T-cell (primary cell): ENCODE measurements around the gene RASA1. TPM values are rescaled to one million over a fixed set of nuclear protein-coding genes. Genes with fewer than 3 reads are reported as not detected.
A peak's percentile ranks its signal among the peaks of the same experiment; 100 is the strongest.

Experiments used
- ATAC-seq, 4 experiments: fragments of 200-7000 bp in 3 of 4; fragments of 150-1000 bp in 1 of 4; cut with Tn5 transposase; replicated peaks in 1 of 4; 1 replicate in 3 of 4; 2 replicates in 1 of 4; pipeline ENCODE4 v1.10.0; 2021; ENCODE audit warnings: moderate library complexity in 3 of 4, mild to moderate bottlenecking in 2 of 4, moderate number of reproducible peaks in 1 of 4
- CTCF ChIA-PET, 2 donors: fragments of 300-600 bp; sonication (Branson Sonifier 250); formaldehyde crosslinking; loops; one replicate each; lab custom pipeline; 2022; ENCODE audit warnings: antibody characterized with exemption in 2 of 2; lab: Charles Lee
- POLR2A ChIA-PET, 2 donors: fragments of 300-600 bp; sonication (Branson Sonifier 250); formaldehyde crosslinking; loops; one replicate each; lab custom pipeline; 2022; ENCODE audit warnings: antibody characterized with exemption in 2 of 2; lab: Charles Lee
- DNase-seq, 35 experiments: peaks; one replicate each; pipeline versions ENCODE4 v3.0.0 to v3.0.0-alpha.2; 2013 to 2023
- H3K27ac ChIP-seq: one replicate; pipeline ENCODE4 v1.5.1; 2013; ENCODE audit warnings: low read length
- H3K27me3 ChIP-seq, 2 experiments: replicated peaks in 1 of 2; 1 replicate in 1 of 2; 2 replicates in 1 of 2; pipeline versions ENCODE4 v1.6.1 to v1.7.0; 2013; ENCODE audit warnings: low read length in 1 of 2, mixed read lengths in 1 of 2; ENCODE audit not compliant: control insufficient read depth in 2 of 2, insufficient read depth in 2 of 2; ENCODE audit errors: extremely low read depth in 1 of 2
- H3K36me3 ChIP-seq, 2 donors: 1 replicate in 1 of 2; 2 replicates in 1 of 2; pipeline versions ENCODE4 v1.6.1 to v1.7.0; 2013; ENCODE audit warnings: low read length in 1 of 2; ENCODE audit not compliant: control insufficient read depth in 2 of 2, insufficient read depth in 1 of 2; ENCODE audit errors: extremely low read depth in 1 of 2
- H3K4me1 ChIP-seq, 2 experiments: 1 replicate in 1 of 2; 2 replicates in 1 of 2; pipeline versions ENCODE4 v1.6.1 to v1.7.0; 2013; ENCODE audit warnings: low read length in 2 of 2, mixed read lengths in 1 of 2; ENCODE audit not compliant: insufficient read depth in 2 of 2, control insufficient read depth in 1 of 2; ENCODE audit errors: extremely low read depth in 1 of 2
- H3K4me3 ChIP-seq, 2 donors: 1 replicate in 1 of 2; 2 replicates in 1 of 2; pipeline versions ENCODE4 v1.5.1 to v1.7.0; 2013; ENCODE audit warnings: mild to moderate bottlenecking in 2 of 2, low read length in 1 of 2, moderate library complexity in 1 of 2; ENCODE audit not compliant: control insufficient read depth in 1 of 2; ENCODE audit errors: extremely low read depth in 1 of 2
- H3K9me3 ChIP-seq: 2 replicates; pipeline ENCODE4 v1.7.0; 2013
- H3K27ac Mint-ChIP-seq, 2 donors: one replicate each; pipeline ENCODE4 v1.8.0; 2020 to 2021; ENCODE audit warnings: mild to moderate bottlenecking in 2 of 2, mixed read lengths in 2 of 2
- H3K27me3 Mint-ChIP-seq, 2 donors: one replicate each; pipeline ENCODE4 v1.8.0; 2021 to 2022; ENCODE audit warnings: mixed read lengths in 2 of 2
- H3K36me3 Mint-ChIP-seq: one replicate; pipeline ENCODE4 v1.8.0; 2021; ENCODE audit warnings: mixed read lengths
- H3K4me1 Mint-ChIP-seq, 3 donors: one replicate each; pipeline ENCODE4 v1.8.0; 2020 to 2022; ENCODE audit warnings: mixed read lengths in 3 of 3, mild to moderate bottlenecking in 1 of 3
- H3K4me3 Mint-ChIP-seq, 3 donors: one replicate each; pipeline ENCODE4 v1.8.0; 2020 to 2022; ENCODE audit warnings: mild to moderate bottlenecking in 3 of 3, mixed read lengths in 3 of 3, moderate library complexity in 3 of 3
- H3K9me3 Mint-ChIP-seq, 3 donors: one replicate each; pipeline ENCODE4 v1.8.0; 2020 to 2022; ENCODE audit warnings: mixed read lengths in 3 of 3
- WGBS: methylation state at CpG from one replicate; pipeline ENCODE4 v1.1.5; 2013; ENCODE audit warnings: missing lambda C conversion rate; ENCODE audit not compliant: insufficient coverage; 5-methylcytosine and 5-hydroxymethylcytosine counted together
- total RNA-seq, 35 experiments: library from RNA in 6 of 35; stranded (reverse) in 6 of 35; fragments of 120-200 nt in 1 of 35; gene quantifications; one replicate each; pipeline versions ENCODE4 v1.2.1 to v1.2.4 and lab custom pipeline; 2013 to 2026

The RASA1 gene
- total RNA-seq, 5 donors from 2014 or later (not counting 1 experiment from before 2014, with no cell fraction given): 23.9 to 32.5 (median 24.7) TPM

DNA sequence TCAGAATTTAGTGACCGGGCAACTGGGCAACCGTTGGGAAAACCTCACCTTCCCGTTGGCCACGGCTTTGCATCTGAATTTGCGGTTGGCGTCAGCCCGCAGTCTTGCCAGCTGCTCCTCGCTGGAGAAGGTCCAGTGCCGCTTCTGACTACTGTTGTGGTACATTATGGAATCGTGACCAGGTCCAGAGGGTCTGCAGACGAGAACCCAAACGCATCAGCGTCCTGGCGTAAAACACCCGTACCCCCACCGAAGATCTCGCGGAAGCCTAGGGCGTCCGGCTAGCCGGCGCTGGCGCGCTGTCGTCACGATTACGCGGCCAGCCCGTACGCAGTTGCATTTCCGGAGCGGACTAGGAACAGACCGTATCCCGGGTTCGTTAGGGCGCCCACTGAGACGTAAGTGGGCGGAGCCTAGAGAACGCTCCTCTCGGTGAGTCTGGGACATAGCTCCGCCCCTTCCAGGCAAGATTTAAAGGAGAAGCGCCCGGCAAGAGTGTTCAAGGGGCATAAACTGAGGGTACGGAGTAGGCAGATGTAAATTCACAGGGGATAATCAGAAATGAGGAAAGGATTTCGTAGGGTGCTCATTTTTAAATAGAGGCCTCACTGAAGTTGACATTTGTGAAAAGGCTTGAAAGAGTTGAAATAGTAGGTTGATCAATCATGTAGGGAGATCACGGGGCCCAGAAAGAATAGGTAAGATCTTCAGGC, 145.1 kb downstream of the RASA1 start, which contains the start of gene CCNH:
CCNH (minus strand) TSS at position 301 of the 713 bp plus-strand sequence; CDS start at position 165, 136 bp downstream.
- Mint-ChIP-seq H3K27me3 (no peaks in the 10 kb centered on the region), H3K27ac (peak within 1 kb of the TSS; percentile 93 to 94), H3K4me3 (peak within 1 kb of the TSS; percentile 88 to 93 (median 89)), H3K36me3 (peaks cover 25% of the 10 kb centered on the region), H3K4me1 (peaks cover 47 to 55% (median 49%) of the 10 kb centered on the region in 3 donors), H3K9me3 (no peaks in the 10 kb centered on the region)
- CTCF ChIA-PET: interaction anchor here in 1 of 2 donors (2.6 kb wide), 1 partner anchor 13 kb away, joined by 25 read pairs; no protein-coding TSS in a partner anchor
- POLR2A ChIA-PET: interaction anchor here (0.6 to 4.2 kb wide), 9 partner anchors 9 to 794 kb away, joined by 3 to 37 read pairs (median 4); no protein-coding TSS in a partner anchor
- WGBS: 2% methylated on average over 46 of the region's 46 CpGs
- ATAC-seq (peak; percentile 95 to 100 (median 98)), DNase-seq (peak; percentile 85 to 99 (median 97))
- peak within 1 kb of the TSS; percentile 97 for H3K27ac ChIP-seq
- peaks cover 0 to 21% of the 10 kb centered on the region in 2 donors for H3K36me3 ChIP-seq
- peaks cover 12 to 20% of the 10 kb centered on the region in 2 experiments for H3K4me1 ChIP-seq
- peak within 1 kb of the TSS; percentile 92 to 99 for H3K4me3 ChIP-seq
- H3K9me3 ChIP-seq: no peaks in the 10 kb centered on the region
- H3K27me3 ChIP-seq: no peaks in the 10 kb centered on the region

DNA sequence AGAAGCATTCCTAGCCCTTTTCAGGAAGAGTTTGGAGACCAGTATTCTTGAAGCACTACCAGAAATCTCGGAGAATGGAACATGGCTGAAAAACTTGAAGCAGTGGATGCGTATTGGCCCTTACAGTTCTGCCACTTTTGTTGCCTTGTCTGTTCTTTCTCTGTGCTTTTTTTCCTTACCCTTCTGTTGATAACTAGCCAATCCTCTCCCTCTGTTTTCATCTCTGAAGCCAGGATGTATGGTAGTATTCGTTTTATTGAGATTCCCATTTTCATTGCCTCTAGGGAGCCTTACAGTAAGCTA, 145.6 kb downstream of the RASA1 start:
- ATAC-seq: no peak
- no peaks in the 10 kb centered on the region for H3K9me3 ChIP-seq
- H3K27ac Mint-ChIP-seq: peak overlapping the region; percentile 93 to 94
- H3K4me1 ChIP-seq: peaks cover 9 to 20% of the 10 kb centered on the region in 2 experiments
- H3K4me1 Mint-ChIP-seq: peaks cover 43 to 50% (median 45%) of the 10 kb centered on the region in 3 donors
- 63% methylated on average over 2 of the region's 3 CpGs for WGBS
- CTCF ChIA-PET: interaction anchor here in 1 of 2 donors (2.6 kb wide), 1 partner anchor 13 kb away, joined by 25 read pairs; no protein-coding TSS in a partner anchor
- no peaks in the 10 kb centered on the region for H3K27me3 ChIP-seq
- no peaks in the 10 kb centered on the region for H3K27me3 Mint-ChIP-seq
- DNase-seq: peak in 2 of 35 experiments; percentile 2 to 3
- peak overlapping the region; percentile 92 to 99 for H3K4me3 ChIP-seq
- no peaks in the 10 kb centered on the region for H3K9me3 Mint-ChIP-seq
- H3K36me3 Mint-ChIP-seq: peaks cover 20% of the 10 kb centered on the region
- H3K27ac ChIP-seq: peak overlapping the region; percentile 97
- H3K36me3 ChIP-seq: peaks cover 0 to 16% of the 10 kb centered on the region in 2 donors
- H3K4me3 Mint-ChIP-seq: peak overlapping the region; percentile 88 to 93 (median 89)
- POLR2A ChIA-PET: interaction anchor here in 1 of 2 donors (0.6 to 4.2 kb wide), 6 partner anchors 8 to 794 kb away, joined by 3 to 37 read pairs (median 4); no protein-coding TSS in a partner anchor

DNA sequence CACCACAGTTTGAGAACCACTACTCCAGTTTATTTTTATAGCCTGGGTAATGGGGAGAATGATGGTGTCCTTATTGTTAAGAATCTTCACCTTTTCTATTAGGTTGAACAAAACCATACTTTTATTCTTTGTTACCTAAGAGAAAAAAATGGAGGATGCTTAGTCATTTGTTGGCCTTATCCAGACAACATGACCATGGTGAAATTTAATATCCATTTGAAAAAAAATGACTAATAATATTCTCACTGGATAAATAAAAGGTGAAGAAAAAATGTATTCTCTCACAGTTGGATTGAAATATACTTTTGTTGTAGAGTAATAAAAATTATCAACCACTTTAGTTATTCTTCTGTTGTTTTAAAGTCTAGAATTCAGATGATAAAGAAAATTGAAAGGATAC, 150.8 kb downstream of the RASA1 start:
- Mint-ChIP-seq H3K4me3 (no peak overlapping the region), H3K4me1 (peaks cover 3 to 5% (median 3%) of the 10 kb centered on the region in 3 donors)

DNA sequence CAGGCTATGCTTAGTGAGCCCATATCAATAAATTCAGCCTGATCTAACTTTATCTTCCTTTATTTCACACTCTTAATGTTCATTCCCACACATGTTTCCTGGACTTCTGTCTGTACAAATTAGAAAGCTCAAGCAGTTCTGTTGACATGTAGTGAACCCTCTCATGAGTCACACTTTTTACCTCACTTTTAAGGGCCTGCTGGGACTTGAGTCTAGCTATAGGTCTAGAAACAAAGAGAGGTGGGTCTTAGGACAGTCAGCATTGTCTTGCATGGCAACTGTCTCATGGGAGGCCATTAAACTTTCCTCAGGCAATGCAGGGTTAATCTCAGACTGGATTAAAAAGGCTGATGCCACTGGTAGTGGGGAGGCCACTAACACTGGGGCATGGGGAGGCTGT, 153.6 kb downstream of the RASA1 start:
- ATAC-seq (no peak), DNase-seq (no peak)
- CTCF ChIA-PET: no interaction called here
- H3K36me3 Mint-ChIP-seq: no peaks in the 10 kb centered on the region
- no peak overlapping the region for H3K27ac Mint-ChIP-seq
- no peak overlapping the region for H3K4me3 Mint-ChIP-seq
- no peaks in the 10 kb centered on the region for H3K27me3 ChIP-seq
- no peaks in the 10 kb centered on the region for H3K4me1 ChIP-seq
- peaks cover 0 to 10% of the 10 kb centered on the region in 2 donors for H3K27me3 Mint-ChIP-seq
- H3K4me3 ChIP-seq: no peak overlapping the region
- H3K36me3 ChIP-seq: no peaks in the 10 kb centered on the region
- H3K9me3 Mint-ChIP-seq: no peaks in the 10 kb centered on the region
- H3K27ac ChIP-seq: no peak overlapping the region
- no peaks in the 10 kb centered on the region for H3K9me3 ChIP-seq
- no peaks in the 10 kb centered on the region for H3K4me1 Mint-ChIP-seq
- POLR2A ChIA-PET: interaction anchor here in 1 of 2 donors (0.7 kb wide), 1 partner anchor 8 kb away, joined by 4 read pairs; no protein-coding TSS in a partner anchor

More for the DNA sequence above, 150.8 kb downstream of the RASA1 start:
- H3K27me3 Mint-ChIP-seq: peaks cover 0 to 6% of the 10 kb centered on the region in 2 donors
- no peaks in the 10 kb centered on the region for H3K36me3 Mint-ChIP-seq
- ATAC-seq (no peak), DNase-seq (no peak)
- H3K27ac Mint-ChIP-seq: no peak overlapping the region
- Histone ChIP-seq H3K9me3 (no peaks in the 10 kb centered on the region), H3K4me3 (no peak overlapping the region), H3K27ac (no peak overlapping the region), H3K4me1 (peaks cover 0 to under 1% of the 10 kb centered on the region in 2 experiments), H3K27me3 (no peaks in the 10 kb centered on the region), H3K36me3 (no peaks in the 10 kb centered on the region)
- H3K9me3 Mint-ChIP-seq: no peaks in the 10 kb centered on the region
- POLR2A ChIA-PET: no interaction called here
- CTCF ChIA-PET: no interaction called here

DNA sequence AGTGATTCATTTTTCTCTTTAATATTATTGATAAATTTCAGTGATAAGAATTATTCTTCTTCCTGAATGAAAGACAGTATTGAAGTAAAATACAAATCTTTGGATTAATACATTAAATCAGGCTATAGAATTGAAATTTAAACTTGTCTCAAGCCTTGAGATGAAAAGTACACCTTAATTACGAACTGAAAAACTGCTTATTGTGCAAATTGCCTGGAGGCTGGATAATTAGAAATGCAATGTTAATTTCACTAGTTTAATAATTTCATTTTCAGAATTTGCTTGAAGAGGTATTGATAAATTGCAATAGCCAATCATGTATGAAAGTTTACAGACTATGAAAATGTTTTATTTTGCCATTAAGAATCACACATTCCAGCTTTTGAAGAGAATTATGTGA, 156.1 kb downstream of the RASA1 start:
- no peaks in the 10 kb centered on the region for H3K9me3 Mint-ChIP-seq
- no peak overlapping the region for H3K27ac ChIP-seq
- H3K27ac Mint-ChIP-seq: no peak overlapping the region
- ChIA-PET POLR2A (no interaction called here), CTCF (interaction anchor here in 1 of 2 donors (0.6 kb wide), 1 partner anchor 348 kb away, joined by 3 read pairs; no protein-coding TSS in a partner anchor)
- ATAC-seq (no peak), DNase-seq (no peak)
- no peaks in the 10 kb centered on the region for H3K4me1 Mint-ChIP-seq
- no peaks in the 10 kb centered on the region for H3K4me1 ChIP-seq
- no peaks in the 10 kb centered on the region for H3K36me3 Mint-ChIP-seq
- no CpG with 5 or more reads among the region's 1 CpG for WGBS
- H3K4me3 Mint-ChIP-seq: no peak overlapping the region
- no peaks in the 10 kb centered on the region for H3K27me3 ChIP-seq
- peaks cover 0 to 15% of the 10 kb centered on the region in 2 donors for H3K27me3 Mint-ChIP-seq
- H3K4me3 ChIP-seq: no peak overlapping the region
- H3K36me3 ChIP-seq: no peaks in the 10 kb centered on the region
- H3K9me3 ChIP-seq: no peaks in the 10 kb centered on the region

DNA sequence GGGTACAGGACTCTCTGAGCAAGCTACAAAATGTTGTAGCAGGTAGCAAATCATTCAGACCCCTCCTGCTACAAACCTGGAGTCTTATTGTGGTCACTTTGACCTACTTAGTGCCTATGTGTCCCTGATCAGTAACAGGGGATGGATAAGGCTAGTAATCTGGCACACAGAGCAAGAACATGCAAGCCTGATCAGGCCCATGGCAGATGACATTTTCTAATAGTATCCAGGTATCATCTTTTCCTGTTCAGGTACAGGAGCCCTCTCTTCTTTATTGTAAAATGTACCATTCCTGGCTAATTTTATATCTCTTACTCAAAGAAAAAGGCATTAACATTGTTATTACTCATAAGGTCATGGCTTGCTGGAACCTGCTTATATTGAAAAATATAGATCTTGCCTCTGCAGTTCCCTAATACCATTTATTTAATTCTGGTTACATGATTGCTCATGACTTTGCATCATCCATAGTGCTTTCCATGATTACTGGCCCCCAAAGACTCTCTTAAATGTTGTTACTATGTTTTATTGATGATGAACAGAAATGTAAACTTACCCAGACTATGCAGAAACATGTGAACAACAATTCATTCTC, 163.3 kb downstream of the RASA1 start:
- no peak for ATAC-seq
- no peak overlapping the region for H3K27ac Mint-ChIP-seq
- H3K4me3 Mint-ChIP-seq: no peak overlapping the region

More for the DNA sequence above, 163.3 kb downstream of the RASA1 start:
- ChIA-PET CTCF (interaction anchor here in 1 of 2 donors (0.6 kb wide), 1 partner anchor 437 kb away, joined by 3 read pairs; no protein-coding TSS in a partner anchor), POLR2A (no interaction called here)
- no peak overlapping the region for H3K4me3 ChIP-seq
- no peaks in the 10 kb centered on the region for H3K27me3 ChIP-seq
- Mint-ChIP-seq H3K4me1 (no peaks in the 10 kb centered on the region), H3K36me3 (no peaks in the 10 kb centered on the region), H3K27me3 (peaks cover 8 to 24% of the 10 kb centered on the region in 2 donors), H3K9me3 (no peaks in the 10 kb centered on the region)
- no peaks in the 10 kb centered on the region for H3K4me1 ChIP-seq
- no peak overlapping the region for H3K27ac ChIP-seq
- no peak for DNase-seq
- no peaks in the 10 kb centered on the region for H3K9me3 ChIP-seq
- no peaks in the 10 kb centered on the region for H3K36me3 ChIP-seq
